HCT116 (cell line): ENCODE measurements around the gene CNTN4. TPM values are rescaled to one million over a fixed set of nuclear protein-coding genes. Genes with fewer than 3 reads are reported as not detected.

Source experiments
- ATAC-seq: fragments of 200-7000 bp; cut with Tn5 transposase; 2 replicates; pipeline ENCODE4 v1.9.1; 2020; ENCODE audit warnings: mild to moderate bottlenecking, moderate library complexity
- BruUV-seq: library from RNA; stranded (reverse); fragments of 400-500 nt; replicated peaks from 2 replicates; lab custom pipeline; 2021; lab: Mats Ljungman, UMichigan
- CTCF ChIA-PET: fragments of 300-600 bp; sonication (Branson Sonifier 250); formaldehyde crosslinking; loops from one replicate; lab custom pipeline; 2021; ENCODE audit warnings: antibody characterized with exemption; lab: Charles Lee
- POLR2A ChIA-PET: fragments of 300-600, 350-600 bp; sonication (Branson Sonifier 250); formaldehyde crosslinking; loops from one replicate; lab custom pipeline; 2021; ENCODE audit warnings: antibody characterized with exemption; lab: Charles Lee
- RAD21 ChIA-PET, 2 experiments: fragments of 300-600 bp; sonication (Branson Sonifier 250); formaldehyde crosslinking; loops; one replicate each; lab custom pipeline; 2023; ENCODE audit warnings: low total read pairs in 2 of 2; ENCODE audit not compliant: uncharacterized antibody in 2 of 2, unreplicated experiment in 2 of 2, low non-redundant PET in 1 of 2; lab: Charles Lee
- DNase-seq: peaks from one replicate; pipeline ENCODE4 v3.0.0-alpha.2; 2010; ENCODE audit warnings: low read depth, low spot score
- H2AFZ ChIP-seq: fragments of 200-600 bp; shearing (Covaris generic), sonication (generic); 2 replicates; pipeline ENCODE4 v1.6.1; 2017; ENCODE audit warnings: low read depth, mixed run types, mixed read lengths, antibody characterized with exemption, low read length; ENCODE audit not compliant: poor library complexity, severe bottlenecking
- H3K27ac ChIP-seq: 2 replicates; pipeline ENCODE4 v1.5.1; 2012; ENCODE audit warnings: low read depth, low read length
- H3K27me3 ChIP-seq: fragments of 200-600 bp; sonication (generic); 2 replicates; pipeline ENCODE4 v1.6.1; 2016; ENCODE audit warnings: mixed run types, low read length, mixed read lengths; ENCODE audit not compliant: insufficient read depth
- H3K36me3 ChIP-seq, 2 experiments: fragments of 200-500 bp in 1 of 2; fragments of 200-600 bp in 1 of 2; sonication (Bioruptor generic) in 1 of 2; sonication (generic) in 1 of 2; 2 replicates each; pipeline versions ENCODE4 v1.5.1 to v1.6.1; 2014 to 2016; ENCODE audit warnings: low read length in 2 of 2, inconsistent platforms in 1 of 2, mixed read lengths in 1 of 2, mixed run types in 1 of 2; ENCODE audit not compliant: insufficient read depth in 2 of 2, control insufficient read depth in 1 of 2
- H3K4me1 ChIP-seq, 2 experiments: fragments of 200-600 bp in 1 of 2; sonication (generic) in 1 of 2; 2 replicates each; pipeline versions ENCODE4 v1.5.1 to v1.6.1; 2012 to 2017; ENCODE audit warnings: low read length in 2 of 2, inconsistent platforms in 1 of 2, mild to moderate bottlenecking in 1 of 2, mixed read lengths in 1 of 2, mixed run types in 1 of 2, moderate library complexity in 1 of 2; ENCODE audit not compliant: insufficient read depth in 2 of 2, control insufficient read depth in 1 of 2
- H3K4me2 ChIP-seq: fragments of 200-600 bp; sonication (generic); 2 replicates; pipeline ENCODE4 v1.6.1; 2017; ENCODE audit warnings: mixed run types, low read length, mixed read lengths
- H3K4me3 ChIP-seq, 2 experiments: fragments of 200-600 bp in 1 of 2; sonication (generic) in 1 of 2; replicated peaks in 1 of 2; 2 replicates each; pipeline ENCODE4 v1.5.1; 2011 to 2016; ENCODE audit warnings: low read length in 2 of 2, control low read depth in 1 of 2, low read depth in 1 of 2, mild to moderate bottlenecking in 1 of 2, mixed read lengths in 1 of 2, mixed run types in 1 of 2
- H3K79me2 ChIP-seq: fragments of 200-600 bp; sonication (generic); 2 replicates; pipeline ENCODE4 v1.6.1; 2017; ENCODE audit warnings: mild to moderate bottlenecking, mixed run types, low read length, moderate library complexity, mixed read lengths; ENCODE audit not compliant: insufficient read depth
- H3K9ac ChIP-seq: fragments of 200-600 bp; sonication (generic); 2 replicates; pipeline ENCODE4 v1.6.1; 2016; ENCODE audit warnings: low read length, mixed read lengths
- H3K9me2 ChIP-seq: fragments of 200-600 bp; sonication (generic), shearing (Covaris generic); 2 replicates; pipeline ENCODE4 v1.6.1; 2017; ENCODE audit warnings: mixed run types, mild to moderate bottlenecking, moderate library complexity; ENCODE audit not compliant: insufficient read depth
- H3K9me3 ChIP-seq, 2 experiments: fragments of 200-500 bp in 1 of 2; fragments of 200-600 bp in 1 of 2; sonication (Bioruptor generic) in 1 of 2; sonication (generic) in 1 of 2; 2 replicates each; pipeline ENCODE4 v1.6.1; 2014 to 2017; ENCODE audit warnings: low read length in 2 of 2, mixed read lengths in 2 of 2, inconsistent platforms in 1 of 2, low read depth in 1 of 2, mild to moderate bottlenecking in 1 of 2, mixed run types in 1 of 2, moderate library complexity in 1 of 2; ENCODE audit not compliant: control insufficient read depth in 1 of 2, insufficient read depth in 1 of 2
- H4K20me1 ChIP-seq: fragments of 200-600 bp; sonication (generic), shearing (Covaris generic); 2 replicates; pipeline ENCODE4 v1.6.1; 2017; ENCODE audit warnings: mixed run types, mild to moderate bottlenecking, moderate library complexity; ENCODE audit not compliant: insufficient read depth
- ATF3 ChIP-seq: IDR thresholded peaks from 2 replicates; pipeline ENCODE4 v1.6.1; 2012
- CEBPB ChIP-seq: IDR thresholded peaks from 2 replicates; pipeline ENCODE4 v1.6.1; 2012; ENCODE audit warnings: low read depth
- EGR1 ChIP-seq: IDR thresholded peaks from 2 replicates; pipeline ENCODE4 v1.6.1; 2012; ENCODE audit warnings: low read depth
- ELF1 ChIP-seq: IDR thresholded peaks from 2 replicates; pipeline ENCODE4 v1.6.1; 2012; ENCODE audit warnings: low read depth, borderline replicate concordance
- EZH2 ChIP-seq: fragments of 200-600 bp; sonication (generic); IDR thresholded peaks from 2 replicates; pipeline ENCODE4 v1.6.1; 2017; ENCODE audit warnings: antibody characterized with exemption, mixed run types
- EZH2phosphoT487 ChIP-seq: fragments of 200-600 bp; IDR thresholded peaks from 2 replicates; pipeline ENCODE4 v1.6.1; 2018; ENCODE audit warnings: antibody characterized with exemption, borderline replicate concordance
- FOSL1 ChIP-seq: IDR thresholded peaks from 2 replicates; pipeline ENCODE4 v1.6.1; 2012; ENCODE audit warnings: low read depth
- JUND ChIP-seq: IDR thresholded peaks from 2 replicates; pipeline ENCODE4 v1.6.1; 2012
- MAX ChIP-seq: IDR thresholded peaks from 2 replicates; pipeline ENCODE4 v1.6.1; 2012
- POLR2A ChIP-seq: IDR thresholded peaks from 2 replicates; pipeline ENCODE4 v1.7.0; 2011; ENCODE audit warnings: borderline replicate concordance; ENCODE audit not compliant: insufficient read depth, insufficient read length; ENCODE audit errors: extremely low read depth
- RAD21 ChIP-seq: IDR thresholded peaks from 2 replicates; pipeline ENCODE4 v1.6.1; 2012; ENCODE audit warnings: low read depth, mild to moderate bottlenecking
- SIN3A ChIP-seq: IDR thresholded peaks from 2 replicates; pipeline ENCODE4 v1.6.1; 2012; ENCODE audit warnings: low read depth
- SP1 ChIP-seq: IDR thresholded peaks from 2 replicates; pipeline ENCODE4 v1.6.1; 2012; ENCODE audit warnings: low read depth
- SRF ChIP-seq: IDR thresholded peaks from 2 replicates; pipeline ENCODE4 v1.6.1; 2012; ENCODE audit warnings: low read depth
- TCF7L2 ChIP-seq: IDR thresholded peaks from 2 replicates; pipeline ENCODE4 v1.7.0; 2011; ENCODE audit warnings: borderline replicate concordance, inconsistent platforms; ENCODE audit not compliant: insufficient read depth, insufficient read length; ENCODE audit errors: extremely low read depth
- YY1 ChIP-seq: IDR thresholded peaks from 2 replicates; pipeline ENCODE4 v1.6.1; 2011; ENCODE audit warnings: low read length, low read depth, moderate library complexity, mild to moderate bottlenecking; ENCODE audit not compliant: insufficient replicate concordance; ENCODE audit errors: extremely low read depth
- ZBTB33 ChIP-seq: IDR thresholded peaks from 2 replicates; pipeline ENCODE4 v1.6.1; 2011; ENCODE audit warnings: mild to moderate bottlenecking, low read length, moderate library complexity; ENCODE audit not compliant: insufficient replicate concordance; ENCODE audit errors: extremely low read depth
- ZFX ChIP-seq: fragments of 450-650 bp; IDR thresholded peaks from 2 replicates; pipeline ENCODE4 v1.6.1; 2017
- ZNF274 ChIP-seq: fragments of 200-500 bp; sonication (Bioruptor generic); IDR thresholded peaks from 2 replicates; pipeline ENCODE4 v1.6.1; 2014; ENCODE audit warnings: mild to moderate bottlenecking, low read depth, low read length, inconsistent platforms
- intact Hi-C: fragments of 100-400 bp; cut with micrococcal nuclease; formaldehyde crosslinking; loops from 2 replicates; pipeline ENCODE4 v1.10.0; 2022
- total RNA-seq: library from RNA; stranded (reverse); gene quantifications from one replicate; pipeline ENCODE4 v1.2.1, GENCODE V29; 2021; ENCODE audit not compliant: unreplicated experiment

Gene CNTN4
- total RNA-seq, 1 experiment from 2014 or later = not detected

GRCh38 chr3:2765002-2765579 lies 666.4 kb downstream of the CNTN4 start:
- ATAC-seq (no peak), DNase-seq (no peak)
- H3K4me3 ChIP-seq = no peak overlapping the region
- no peak overlapping the region for H3K9ac ChIP-seq
- H3K9me3 ChIP-seq = peaks cover 4 to 16% of the 10 kb centered on the region in 2 experiments; a peak in 2 of 4 replicates
- no peak for TF ChIP-seq EGR1
- no peak for TF ChIP-seq CEBPB
- TF ChIP-seq EZH2 = no peak
- TF ChIP-seq ELF1 = no peak
- no peak for TF ChIP-seq YY1
- no peak for TF ChIP-seq FOSL1
- no peak for TF ChIP-seq ZNF274
- no peak for TF ChIP-seq RAD21
- no peak for TF ChIP-seq ATF3
- no peak for TF ChIP-seq SRF
- TF ChIP-seq MAX = no peak
- TF ChIP-seq SP1 = no peak
- no peak for TF ChIP-seq SIN3A
- no peak for TF ChIP-seq POLR2A
- no peak for TF ChIP-seq JUND
- no peak for TF ChIP-seq ZBTB33
- TF ChIP-seq EZH2phosphoT487 = no peak
- TF ChIP-seq ZFX = no peak
- TF ChIP-seq TCF7L2 = no peak
- ChIA-PET CTCF (no interaction called here), POLR2A (no interaction called here), RAD21 (no interaction called here)
- no peak overlapping the region for H2AFZ ChIP-seq
- H3K4me1 ChIP-seq = no peaks in the 10 kb centered on the region
- H3K4me2 ChIP-seq = no peak overlapping the region
- no peaks in the 10 kb centered on the region for H3K9me2 ChIP-seq
- H4K20me1 ChIP-seq = no peaks in the 10 kb centered on the region
- intact Hi-C loops = no loop called here
- no peaks in the 10 kb centered on the region for H3K27me3 ChIP-seq
- no peaks in the 10 kb centered on the region for H3K36me3 ChIP-seq
- no peak overlapping the region for H3K27ac ChIP-seq
- no peaks in the 10 kb centered on the region for H3K79me2 ChIP-seq
- BruUV-seq = no TSS peak
